MM.1S (cell line): Measurements from ENCODE around the gene WDFY2.
A peak's percentile ranks its signal among the peaks of the same experiment; 100 is the strongest.

Source experiments
- DNase-seq: peaks from one replicate; pipeline ENCODE4 v3.0.0-alpha.2; 2015
- H2AFZ ChIP-seq: fragments of 300-600 bp; sonication (generic); 2 replicates; pipeline ENCODE4 v1.6.0; 2016; ENCODE audit warnings: antibody characterized with exemption, low read length
- H3F3A ChIP-seq: fragments of 300-600 bp; sonication (generic); 2 replicates; pipeline ENCODE4 v1.6.1; 2016; ENCODE audit warnings: mild to moderate bottlenecking, antibody characterized with exemption, low read length, moderate library complexity, mixed read lengths; ENCODE audit not compliant: insufficient read depth
- H3K27ac ChIP-seq: fragments of 300-600 bp; sonication (generic); 2 replicates; pipeline ENCODE4 v1.5.1; 2016; ENCODE audit warnings: mild to moderate bottlenecking, low read length
- H3K27me3 ChIP-seq: fragments of 300-600 bp; sonication (generic); replicated peaks from 2 replicates; pipeline ENCODE4 v1.6.0; 2016; ENCODE audit warnings: low read length; ENCODE audit not compliant: insufficient read depth
- H3K36me3 ChIP-seq: fragments of 300-600 bp; sonication (generic); replicated peaks from 2 replicates; pipeline ENCODE4 v1.6.1; 2016; ENCODE audit warnings: mild to moderate bottlenecking, low read length, mixed read lengths; ENCODE audit not compliant: insufficient read depth
- H3K4me1 ChIP-seq: fragments of 300-600 bp; sonication (generic); 2 replicates; pipeline ENCODE4 v1.6.1; 2016; ENCODE audit warnings: low read length, mixed read lengths
- H3K4me2 ChIP-seq: fragments of 300-600 bp; sonication (generic); 2 replicates; pipeline ENCODE4 v1.6.0; 2016; ENCODE audit warnings: low read depth, low read length
- H3K4me3 ChIP-seq: fragments of 300-600 bp; sonication (generic); 2 replicates; pipeline ENCODE4 v1.5.1; 2016; ENCODE audit warnings: low read length, mixed read lengths
- H3K79me2 ChIP-seq: fragments of 300-600 bp; sonication (generic); 2 replicates; pipeline ENCODE4 v1.6.1; 2016; ENCODE audit warnings: mixed run types, low read length, mixed read lengths
- H3K9ac ChIP-seq: fragments of 300-600 bp; sonication (generic); 2 replicates; pipeline ENCODE4 v1.6.1; 2016; ENCODE audit warnings: low read length, mixed read lengths
- H3K9me2 ChIP-seq: fragments of 300-600 bp; sonication (generic); replicated peaks from 2 replicates; pipeline ENCODE4 v1.6.1; 2016; ENCODE audit warnings: mild to moderate bottlenecking, low read length, mixed read lengths; ENCODE audit not compliant: insufficient read depth
- H3K9me3 ChIP-seq: fragments of 300-600 bp; sonication (generic); replicated peaks from 2 replicates; pipeline ENCODE4 v1.6.1; 2016; ENCODE audit warnings: mild to moderate bottlenecking, low read length, mixed read lengths; ENCODE audit not compliant: insufficient read depth
- H4K20me1 ChIP-seq: fragments of 300-600 bp; sonication (generic); 2 replicates; pipeline ENCODE4 v1.6.1; 2016; ENCODE audit warnings: mild to moderate bottlenecking, low read length, moderate library complexity, mixed read lengths; ENCODE audit not compliant: insufficient read depth
- EZH2 ChIP-seq: fragments of 300-600 bp; sonication (generic); optimal IDR thresholded peaks from 2 replicates; pipeline ENCODE3; 2017; ENCODE audit warnings: low read depth, mild to moderate bottlenecking, antibody characterized with exemption, low read length, mixed read lengths
- EZH2phosphoT487 ChIP-seq: fragments of 300-600 bp; sonication (generic); IDR thresholded peaks from 2 replicates; pipeline ENCODE4 v1.6.1; 2018; ENCODE audit warnings: antibody characterized with exemption, low read length
- TF ChIP-seq, protein P1 (sequence below): fragments of 300-600 bp; sonication (generic); IDR thresholded peaks from 2 replicates; pipeline ENCODE4 v1.5.1; 2016; ENCODE audit warnings: antibody characterized with exemption, low read length, mixed read lengths

WDFY2 gene

GRCh38 chr13:51559946-51560735 lies 24.1 kb upstream of the WDFY2 start:
- Histone ChIP-seq H3K79me2 (no peaks in the 10 kb centered on the region), H3K36me3 (no peaks in the 10 kb centered on the region), H3F3A (peaks cover 3% of the 10 kb centered on the region), H3K9ac (no peak overlapping the region), H3K27ac (no peak overlapping the region), H3K9me2 (no peaks in the 10 kb centered on the region), H2AFZ (0 out of 2 replicates have a peak overlapping the region, but pooled peaks have one; percentile 10), H3K4me1 (peaks cover 27% of the 10 kb centered on the region), H3K9me3 (no peaks in the 10 kb centered on the region), H3K4me3 (no peak overlapping the region), H3K4me2 (0 out of 2 replicates have a peak overlapping the region, but pooled peaks have one; percentile 19), H3K27me3 (no peaks in the 10 kb centered on the region), H4K20me1 (no peaks in the 10 kb centered on the region)
- no peak for DNase-seq
- TF ChIP-seq EZH2phosphoT487 (no peak), EZH2 (no peak)
- TF ChIP-seq, protein P1, sequence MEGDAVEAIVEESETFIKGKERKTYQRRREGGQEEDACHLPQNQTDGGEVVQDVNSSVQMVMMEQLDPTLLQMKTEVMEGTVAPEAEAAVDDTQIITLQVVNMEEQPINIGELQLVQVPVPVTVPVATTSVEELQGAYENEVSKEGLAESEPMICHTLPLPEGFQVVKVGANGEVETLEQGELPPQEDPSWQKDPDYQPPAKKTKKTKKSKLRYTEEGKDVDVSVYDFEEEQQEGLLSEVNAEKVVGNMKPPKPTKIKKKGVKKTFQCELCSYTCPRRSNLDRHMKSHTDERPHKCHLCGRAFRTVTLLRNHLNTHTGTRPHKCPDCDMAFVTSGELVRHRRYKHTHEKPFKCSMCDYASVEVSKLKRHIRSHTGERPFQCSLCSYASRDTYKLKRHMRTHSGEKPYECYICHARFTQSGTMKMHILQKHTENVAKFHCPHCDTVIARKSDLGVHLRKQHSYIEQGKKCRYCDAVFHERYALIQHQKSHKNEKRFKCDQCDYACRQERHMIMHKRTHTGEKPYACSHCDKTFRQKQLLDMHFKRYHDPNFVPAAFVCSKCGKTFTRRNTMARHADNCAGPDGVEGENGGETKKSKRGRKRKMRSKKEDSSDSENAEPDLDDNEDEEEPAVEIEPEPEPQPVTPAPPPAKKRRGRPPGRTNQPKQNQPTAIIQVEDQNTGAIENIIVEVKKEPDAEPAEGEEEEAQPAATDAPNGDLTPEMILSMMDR, result no peak

DNA sequence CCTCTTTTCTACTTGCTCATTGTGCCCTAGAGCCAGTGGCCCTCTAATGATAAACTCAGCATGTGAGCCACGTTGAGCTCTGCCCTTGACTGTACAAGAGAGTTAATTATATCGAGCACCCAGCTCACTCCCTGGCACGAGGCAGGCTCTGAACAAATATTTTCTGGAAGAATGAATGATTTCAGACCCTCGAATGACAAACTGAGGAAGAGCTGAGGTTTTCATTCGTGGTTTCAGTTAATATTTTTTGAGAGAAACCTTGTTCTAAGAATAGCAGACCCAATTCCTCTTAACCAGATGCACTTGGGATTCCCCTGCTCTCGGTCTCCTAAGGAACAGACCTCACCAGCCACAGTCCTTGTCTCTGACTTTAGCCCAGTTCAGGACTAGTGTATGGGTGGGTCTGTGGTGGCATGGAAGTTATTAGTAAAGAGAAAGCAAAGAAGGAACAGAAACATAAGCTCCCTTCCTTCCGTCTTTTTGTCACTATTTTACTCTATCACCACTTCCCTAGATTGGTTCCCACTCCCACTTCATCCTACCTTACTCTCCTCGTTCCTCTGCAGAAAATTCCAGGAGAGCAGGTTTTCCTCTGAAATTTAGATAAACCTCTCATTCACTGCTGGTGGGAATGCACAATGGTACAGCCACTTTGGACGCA lies 22.1 kb upstream of the WDFY2 start:
- H2AFZ ChIP-seq, result 0 out of 2 replicates have a peak overlapping the region, but pooled peaks have one; percentile 42
- H3K4me1 ChIP-seq, result peaks cover 27% of the 10 kb centered on the region
- no peak overlapping the region; the same call in 1 of the 2 replicates for H3K4me3 ChIP-seq
- H3K9ac ChIP-seq, result no peak overlapping the region
- no peaks in the 10 kb centered on the region for H3K79me2 ChIP-seq
- no peaks in the 10 kb centered on the region for H3K9me2 ChIP-seq
- H3K4me2 ChIP-seq, result peak overlapping the region; percentile 60
- H3K27me3 ChIP-seq, result no peaks in the 10 kb centered on the region
- H3K9me3 ChIP-seq, result no peaks in the 10 kb centered on the region
- DNase-seq, result peak; percentile 46
- H3F3A ChIP-seq, result peaks cover 3% of the 10 kb centered on the region
- no peaks in the 10 kb centered on the region for H3K36me3 ChIP-seq
- TF ChIP-seq EZH2, result no peak
- TF ChIP-seq EZH2phosphoT487, result no peak
- TF ChIP-seq, protein P1, result no peak
- no peaks in the 10 kb centered on the region for H4K20me1 ChIP-seq
- peak overlapping the region; percentile 41; the same call in 1 of the 2 replicates for H3K27ac ChIP-seq

DNA sequence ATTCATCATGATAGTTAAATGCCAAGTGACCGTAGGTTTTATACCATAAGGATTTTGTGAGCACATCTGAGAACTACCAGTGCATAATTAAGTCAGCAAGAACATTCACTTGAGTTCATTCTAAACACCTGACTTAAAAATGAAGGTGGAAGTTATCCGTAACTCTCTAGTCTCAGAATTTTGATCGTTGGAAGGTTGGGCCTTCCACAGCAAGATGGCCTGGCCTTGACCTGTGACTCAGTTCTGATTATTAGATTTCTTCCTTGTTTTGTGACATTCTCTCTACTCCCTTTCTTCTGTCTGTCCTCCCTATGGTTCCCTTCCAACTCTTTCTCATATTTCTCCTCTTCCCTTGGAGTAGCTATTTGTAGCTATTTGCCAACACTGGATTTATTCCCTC lies 20.0 kb upstream of the WDFY2 start:
- TF ChIP-seq EZH2phosphoT487 (no peak), EZH2 (no peak)
- TF ChIP-seq, protein P1, result no peak
- no peak overlapping the region for H2AFZ ChIP-seq
- no peak overlapping the region for H3K4me2 ChIP-seq
- H3K4me1 ChIP-seq, result peaks cover 27% of the 10 kb centered on the region
- peaks cover 3% of the 10 kb centered on the region for H3F3A ChIP-seq
- no peak for DNase-seq
- no peak overlapping the region for H3K4me3 ChIP-seq
- H3K27me3 ChIP-seq, result no peaks in the 10 kb centered on the region
- H3K27ac ChIP-seq, result no peak overlapping the region
- no peaks in the 10 kb centered on the region for H4K20me1 ChIP-seq
- no peaks in the 10 kb centered on the region for H3K9me2 ChIP-seq
- no peaks in the 10 kb centered on the region for H3K79me2 ChIP-seq
- no peaks in the 10 kb centered on the region for H3K9me3 ChIP-seq
- H3K9ac ChIP-seq, result no peak overlapping the region
- H3K36me3 ChIP-seq, result no peaks in the 10 kb centered on the region
